ENCODE results near the gene CATSPERB. TPM values are rescaled to one million over a fixed set of nuclear protein-coding genes. Genes with fewer than 3 reads are reported as not detected.
"Not testable (repeated sequence)": the region's sequence is repeated elsewhere in the genome, so short reads cannot be mapped to it uniquely, and the experiment has no call there.

CATSPERB gene
- total RNA-seq, 4 donors from 2014 or later = 0.93 to 4.8 (median 1.5) TPM

DNA sequence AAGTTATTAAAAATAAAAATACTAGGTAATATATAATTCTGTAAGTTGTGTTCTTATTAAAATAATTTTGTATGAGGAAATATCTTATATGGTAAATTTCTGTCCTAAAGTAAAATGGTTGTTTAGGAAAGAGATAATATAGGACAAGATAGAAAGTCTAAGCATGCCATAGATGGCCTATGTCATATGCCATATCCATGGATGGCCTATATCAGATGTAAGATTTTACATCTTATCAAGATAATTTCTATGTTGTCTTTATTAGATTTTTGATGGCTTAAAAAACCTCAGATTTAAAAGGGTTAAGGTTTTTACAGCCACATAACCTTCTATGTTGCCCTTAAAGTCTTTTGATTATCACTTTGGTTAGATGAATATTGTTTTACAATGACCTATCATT, 52.6 kb downstream of the CATSPERB start:
- Histone ChIP-seq H3K36me3 (no peaks in the 10 kb centered on the region), H3K9me3 (no peaks in the 10 kb centered on the region), H3K4me3 (no peak overlapping the region), H3K27ac (no peak overlapping the region), H3K4me1 (no peaks in the 10 kb centered on the region), H3K27me3 (no peaks in the 10 kb centered on the region)
- no peak for ATAC-seq
- TF ChIP-seq EP300 (IDR thresholded peaks at IDR 0.05) (no peak), CTCF (IDR thresholded peaks at IDR 0.05) (no peak), POLR2AphosphoS5 (IDR thresholded peaks at IDR 0.05) (no peak), POLR2A (IDR thresholded peaks at IDR 0.05) (no peak)

DNA sequence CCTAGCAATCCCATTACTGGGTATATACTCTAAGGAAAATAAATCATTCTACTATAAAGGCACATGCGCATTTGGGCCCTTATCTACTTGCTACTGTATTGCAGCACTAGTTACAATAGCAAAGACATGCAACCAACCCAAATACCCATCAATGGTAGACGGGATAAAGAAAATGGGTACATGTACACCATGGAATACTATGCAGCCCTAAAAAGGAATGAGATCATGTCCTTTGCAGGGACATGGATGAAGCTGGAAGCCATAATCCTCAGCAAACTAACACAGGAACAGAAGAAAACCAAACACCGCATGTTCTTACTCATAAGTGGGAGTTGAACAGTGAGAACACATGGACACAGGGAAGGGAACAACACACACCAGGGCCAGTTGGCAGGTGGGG, 54.2 kb downstream of the CATSPERB start:
- H3K4me1 ChIP-seq, H3K27me3 ChIP-seq, H3K4me3 ChIP-seq, H3K36me3 ChIP-seq, ATAC-seq, H3K27ac ChIP-seq, H3K9me3 ChIP-seq: not testable (repeated sequence)
- 73 to 83% methylated on average over 3 of the region's 3 CpGs for WGBS, 2 donors (ENCODE audit: low coverage in 1 of 2)

GRCh38 chr14:91674911-91675310, 57.0 kb downstream of the CATSPERB start:
- no peak overlapping the region for H3K4me3 ChIP-seq
- no peak for TF ChIP-seq POLR2AphosphoS5 (IDR thresholded peaks at IDR 0.05)
- no peak for TF ChIP-seq POLR2A (IDR thresholded peaks at IDR 0.05)
- no peak for TF ChIP-seq EP300 (IDR thresholded peaks at IDR 0.05)
- TF ChIP-seq CTCF (IDR thresholded peaks at IDR 0.05) = no peak
- no peaks in the 10 kb centered on the region for H3K36me3 ChIP-seq
- H3K27ac ChIP-seq = no peak overlapping the region
- no peaks in the 10 kb centered on the region for H3K9me3 ChIP-seq
- no peaks in the 10 kb centered on the region for H3K27me3 ChIP-seq
- ATAC-seq = no peak
- WGBS, 2 donors (ENCODE audit: low coverage in 1 of 2) = 22 to 63% methylated on average over 1 to 2 of the region's 3 CpGs
- no peaks in the 10 kb centered on the region for H3K4me1 ChIP-seq

GRCh38 chr14:91669867-91670266, 62.0 kb downstream of the CATSPERB start:
- H3K4me3 ChIP-seq = no peak overlapping the region
- no peaks in the 10 kb centered on the region for H3K9me3 ChIP-seq
- no peaks in the 10 kb centered on the region for H3K4me1 ChIP-seq
- TF ChIP-seq EP300 (IDR thresholded peaks at IDR 0.05) (no peak), CTCF (IDR thresholded peaks at IDR 0.05) (no peak), POLR2AphosphoS5 (IDR thresholded peaks at IDR 0.05) (no peak), POLR2A (IDR thresholded peaks at IDR 0.05) (no peak)
- WGBS, 2 donors (ENCODE audit: low coverage in 1 of 2) = 71 to 92% methylated on average over 2 of the region's 2 CpGs
- no peaks in the 10 kb centered on the region for H3K27me3 ChIP-seq
- no peaks in the 10 kb centered on the region for H3K36me3 ChIP-seq
- no peak for ATAC-seq
- H3K27ac ChIP-seq = no peak overlapping the region

DNA sequence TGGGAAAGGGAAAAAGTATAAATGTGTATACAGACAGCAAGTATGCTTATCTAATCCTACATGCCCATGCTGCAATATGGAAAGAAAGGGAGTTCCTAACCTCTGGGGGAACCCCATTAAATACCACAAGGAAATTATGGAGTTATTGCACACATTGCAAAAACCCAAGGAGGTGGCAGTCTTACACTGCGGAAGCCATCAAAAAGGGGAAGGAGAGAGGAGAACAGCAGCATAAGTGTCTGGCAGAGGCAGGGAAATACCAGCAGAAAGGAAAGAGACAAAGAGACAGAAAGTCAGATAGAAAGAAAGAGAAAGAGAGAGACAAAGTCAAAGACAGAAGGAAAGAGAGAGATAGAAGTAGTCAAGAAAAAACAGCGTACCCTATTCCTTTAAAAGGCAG, 64.8 kb downstream of the CATSPERB start:
- WGBS, 2 donors (ENCODE audit: low coverage in 1 of 2) = 92 to 93% methylated on average over 2 of the region's 2 CpGs
- not testable (repeated sequence) for ATAC-seq, H3K36me3 ChIP-seq, H3K27ac ChIP-seq, H3K4me3 ChIP-seq, H3K9me3 ChIP-seq, H3K27me3 ChIP-seq, H3K4me1 ChIP-seq

DNA sequence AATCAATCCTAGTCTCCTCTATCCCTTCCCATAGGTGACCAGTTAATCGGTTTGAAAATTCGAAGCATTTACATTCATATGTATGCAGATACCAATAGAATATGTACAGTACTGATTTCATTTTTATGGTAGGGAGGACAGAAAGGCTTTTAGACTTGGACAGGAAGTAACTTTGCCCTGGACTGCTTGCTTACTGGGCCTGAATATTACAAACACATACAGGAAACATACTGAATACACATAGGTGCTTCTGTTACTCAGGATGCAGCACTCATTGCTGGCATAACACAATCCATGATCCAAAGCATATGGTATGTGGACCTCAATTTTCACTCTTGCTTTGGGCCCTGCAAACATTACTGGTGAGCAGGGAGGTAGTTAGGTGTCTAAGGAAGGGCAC, 71.1 kb downstream of the CATSPERB start:
- ATAC-seq = no peak

More for the DNA sequence above, 71.1 kb downstream of the CATSPERB start:
- Histone ChIP-seq H3K36me3 (no peaks in the 10 kb centered on the region), H3K9me3 (no peaks in the 10 kb centered on the region), H3K27ac (no peak overlapping the region), H3K4me1 (no peaks in the 10 kb centered on the region), H3K4me3 (no peak overlapping the region), H3K27me3 (no peaks in the 10 kb centered on the region)
- no peak for TF ChIP-seq CTCF (IDR thresholded peaks at IDR 0.05)
- TF ChIP-seq POLR2AphosphoS5 (IDR thresholded peaks at IDR 0.05) = no peak
- TF ChIP-seq EP300 (IDR thresholded peaks at IDR 0.05) = no peak
- no peak for TF ChIP-seq POLR2A (IDR thresholded peaks at IDR 0.05)
- WGBS, 2 donors (ENCODE audit: low coverage in 1 of 2) = 98 to 100% methylated on average over 2 of the region's 2 CpGs
